GM19099 (cell line): ENCODE data around the gene ERCC2.

Experiments
- POLR2A ChIP-seq: IDR thresholded peaks from 3 replicates; pipeline ENCODE4 v1.6.1; 2011; ENCODE audit warnings: low read depth; ENCODE audit not compliant: insufficient read length; ENCODE audit errors: extremely low read depth

ERCC2 gene

GRCh38 chr19:45363861-45364459, 6.4 kb downstream of the ERCC2 start:
- TF ChIP-seq POLR2A = no peak

- TF ChIP-seq POLR2A = no peak
Observed at GRCh38 chr19:45362291-45362690, 8.1 kb downstream of the ERCC2 start.

- no peak for TF ChIP-seq POLR2A
Observed at GRCh38 chr19:45361608-45362007, 8.8 kb downstream of the ERCC2 start.

GRCh38 chr19:45358213-45358792, 12.1 kb downstream of the ERCC2 start:
- no peak for TF ChIP-seq POLR2A

- TF ChIP-seq POLR2A = no peak
Observed at GRCh38 chr19:45357445-45357783, 13.0 kb downstream of the ERCC2 start.

- TF ChIP-seq POLR2A = no peak
Observed at GRCh38 chr19:45356760-45357444, 13.5 kb downstream of the ERCC2 start.

- TF ChIP-seq POLR2A = no peak
Observed at GRCh38 chr19:45355910-45356309, 14.5 kb downstream of the ERCC2 start.

- TF ChIP-seq POLR2A = no peak
Observed at GRCh38 chr19:45355402-45355801, 15.0 kb downstream of the ERCC2 start.

- TF ChIP-seq POLR2A = no peak
Observed at GRCh38 chr19:45354241-45354842, 16.0 kb downstream of the ERCC2 start.

GRCh38 chr19:45352914-45353796, 17.2 kb downstream of the ERCC2 start:
- TF ChIP-seq POLR2A = no peak

- no peak for TF ChIP-seq POLR2A
Observed at GRCh38 chr19:45352471-45352870, 17.9 kb downstream of the ERCC2 start.

GRCh38 chr19:45352062-45352461, 18.3 kb downstream of the ERCC2 start:
- no peak for TF ChIP-seq POLR2A

- no peak for TF ChIP-seq POLR2A
Observed at GRCh38 chr19:45351401-45351952, 18.9 kb downstream of the ERCC2 start.

GRCh38 chr19:45350477-45351058, 19.8 kb downstream of the ERCC2 start:
- TF ChIP-seq POLR2A = no peak
